Activated CD8-positive, alpha-beta memory T cell treated with anti-CD3 and anti-CD28 coated beads for 36 hours (primary cell): Measurements from ENCODE around the gene G3BP2. TPM values are rescaled to one million over a fixed set of nuclear protein-coding genes. Genes with fewer than 3 reads are reported as not detected.
"Not testable (repeated sequence)": the region's sequence is repeated elsewhere in the genome, so short reads cannot be mapped to it uniquely, and the experiment has no call there.

Experiments used
- CTCF ChIA-PET: fragments of 350-600 bp; sonication (Branson Sonifier 250); formaldehyde crosslinking; loops from one replicate; lab custom pipeline; 2021; ENCODE audit warnings: antibody characterized with exemption; lab: Charles Lee
- POLR2A ChIA-PET: fragments of 350-600 bp; sonication (Branson Sonifier 250); formaldehyde crosslinking; loops from one replicate; lab custom pipeline; 2021; ENCODE audit warnings: antibody characterized with exemption; lab: Charles Lee
- total RNA-seq, 2 experiments: library from RNA; stranded (reverse); gene quantifications; one replicate each; pipeline ENCODE4 v1.2.3, GENCODE V29; 2021

Gene G3BP2
- total RNA-seq, result 100 to 1,000 TPM; 195 to 201 TPM

- POLR2A ChIA-PET, result interaction anchor here (0.6 to 3.1 kb wide), 6 partner anchors 9 to 174 kb away, joined by 3 to 23 read pairs (median 4); partner anchors contain the start of gene USO1
- CTCF ChIA-PET, result interaction anchor here (0.9 kb wide), 1 partner anchor 50 kb away, joined by 3 read pairs; no protein-coding TSS in a partner anchor
These were observed at the start of gene G3BP2 for GRCh38 chr4:75673027-75673958. G3BP2 (minus strand) TSS chr4:75673411; CDS start chr4:75662025, 11,386 bp downstream.

GRCh38 chr4:75722417-75722816, 49.2 kb upstream of the G3BP2 start:
- POLR2A ChIA-PET, result no interaction called here
- CTCF ChIA-PET, result interaction anchor here (1.4 kb wide), 1 partner anchor 50 kb away, joined by 3 read pairs; no protein-coding TSS in a partner anchor

- ChIA-PET POLR2A (no interaction called here), CTCF (interaction anchor here (0.7 kb wide), 1 partner anchor 117 kb away, joined by 3 read pairs; no protein-coding TSS in a partner anchor)
These were observed 45.3 kb upstream of the G3BP2 start for GRCh38 chr4:75718529-75718928.

DNA sequence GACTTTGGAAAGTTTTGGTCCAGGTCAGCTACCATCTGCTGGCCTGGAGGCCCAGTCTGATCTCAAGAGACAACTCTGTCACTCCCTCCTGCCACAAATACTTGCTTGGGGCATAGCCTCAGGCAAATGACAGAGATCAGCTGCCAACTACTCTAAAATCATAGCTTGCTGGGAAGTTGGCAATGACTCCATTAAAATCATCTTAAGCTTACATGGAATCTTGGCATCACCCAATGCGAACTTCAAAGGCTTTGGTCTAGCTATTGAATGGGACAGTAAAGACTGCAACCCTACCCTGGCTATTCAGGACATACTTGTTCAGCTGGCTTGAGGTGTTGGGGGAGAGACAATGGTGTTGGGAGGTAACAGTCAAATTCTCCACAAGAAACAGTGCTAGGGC, 44.2 kb upstream of the G3BP2 start:
- ChIA-PET CTCF (no interaction called here), POLR2A (no interaction called here)

- POLR2A ChIA-PET, result not testable (repeated sequence)
These were observed 42.8 kb upstream of the G3BP2 start for GRCh38 chr4:75716054-75716453.

DNA sequence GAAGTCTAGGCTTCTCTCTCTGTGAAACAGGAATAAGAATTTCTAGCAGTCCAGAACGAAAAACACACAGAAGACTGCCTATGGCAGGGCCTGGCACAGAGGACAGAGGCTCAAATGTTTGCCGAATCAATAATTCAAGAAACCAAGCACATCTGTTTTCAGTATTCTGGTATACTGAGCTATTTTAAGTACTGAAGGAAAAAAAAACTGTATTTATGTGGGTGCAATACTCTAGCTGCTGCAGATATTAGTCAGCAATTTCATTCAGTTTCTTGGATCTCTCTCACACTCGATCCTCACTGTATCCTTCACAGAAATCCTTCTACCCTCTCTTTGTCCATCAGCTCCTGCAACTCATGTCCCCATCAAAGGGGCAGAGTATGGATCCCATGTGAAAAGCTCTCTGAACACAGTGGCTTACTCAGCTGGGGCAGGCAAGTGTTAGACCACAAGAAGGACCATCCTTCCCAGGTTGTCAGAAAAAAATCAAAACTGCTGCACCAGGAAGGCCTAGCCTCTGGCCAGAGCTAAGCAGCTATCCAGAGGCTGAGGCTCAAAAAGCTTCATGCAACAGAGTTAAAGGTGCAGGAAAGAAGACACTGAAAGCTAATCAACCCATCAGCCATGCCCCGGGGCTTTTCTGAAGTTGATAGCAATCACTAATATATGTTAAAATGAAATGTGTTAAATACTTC, 42.0 kb upstream of the G3BP2 start:
- POLR2A ChIA-PET, result no interaction called here

More at GRCh38 chr4:75716054-75716453, 42.8 kb upstream of the G3BP2 start:
- CTCF ChIA-PET, result interaction anchor here (0.6 kb wide), 1 partner anchor 32 kb away, joined by 3 read pairs; no protein-coding TSS in a partner anchor

GRCh38 chr4:75714704-75715103, 41.5 kb upstream of the G3BP2 start:
- ChIA-PET CTCF (no interaction called here), POLR2A (no interaction called here)

More for the DNA sequence above, 42.0 kb upstream of the G3BP2 start:
- CTCF ChIA-PET, result interaction anchor here (0.6 kb wide), 1 partner anchor 31 kb away, joined by 3 read pairs; no protein-coding TSS in a partner anchor

GRCh38 chr4:75714011-75714410, 40.8 kb upstream of the G3BP2 start:
- CTCF ChIA-PET, result no interaction called here
- POLR2A ChIA-PET, result no interaction called here

GRCh38 chr4:75710246-75710645, 37.0 kb upstream of the G3BP2 start:
- ChIA-PET POLR2A (no interaction called here), CTCF (interaction anchor here (0.5 to 1.6 kb wide), 5 partner anchors 11 to 309 kb away, joined by 3 to 5 read pairs (median 4); no protein-coding TSS in a partner anchor)

DNA sequence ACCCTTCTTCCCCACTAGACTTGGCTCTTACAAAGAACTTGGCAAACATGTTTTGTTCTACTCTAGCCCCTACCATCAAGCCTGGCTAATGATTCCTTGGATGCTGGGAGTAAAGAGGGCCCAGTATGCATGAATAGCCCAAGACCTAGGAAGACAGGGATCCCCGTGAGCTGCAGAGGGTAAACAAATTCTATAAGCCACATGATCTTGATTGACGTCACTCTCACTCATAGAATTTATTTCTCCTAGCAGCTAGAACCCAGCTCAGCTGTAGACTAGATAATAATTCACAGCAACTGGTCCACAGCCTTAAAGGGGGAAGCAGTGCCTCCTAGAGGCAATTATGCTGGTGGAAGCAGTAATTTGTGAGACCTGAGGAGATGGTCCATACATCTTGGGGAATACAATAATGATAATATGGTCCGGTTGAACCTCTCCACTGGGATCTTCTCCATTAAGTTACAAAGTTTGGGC, 35.0 kb upstream of the G3BP2 start:
- POLR2A ChIA-PET, result interaction anchor here (1.3 kb wide), 1 partner anchor 16 kb away, joined by 4 read pairs; the partner anchor contains the start of gene USO1

DNA sequence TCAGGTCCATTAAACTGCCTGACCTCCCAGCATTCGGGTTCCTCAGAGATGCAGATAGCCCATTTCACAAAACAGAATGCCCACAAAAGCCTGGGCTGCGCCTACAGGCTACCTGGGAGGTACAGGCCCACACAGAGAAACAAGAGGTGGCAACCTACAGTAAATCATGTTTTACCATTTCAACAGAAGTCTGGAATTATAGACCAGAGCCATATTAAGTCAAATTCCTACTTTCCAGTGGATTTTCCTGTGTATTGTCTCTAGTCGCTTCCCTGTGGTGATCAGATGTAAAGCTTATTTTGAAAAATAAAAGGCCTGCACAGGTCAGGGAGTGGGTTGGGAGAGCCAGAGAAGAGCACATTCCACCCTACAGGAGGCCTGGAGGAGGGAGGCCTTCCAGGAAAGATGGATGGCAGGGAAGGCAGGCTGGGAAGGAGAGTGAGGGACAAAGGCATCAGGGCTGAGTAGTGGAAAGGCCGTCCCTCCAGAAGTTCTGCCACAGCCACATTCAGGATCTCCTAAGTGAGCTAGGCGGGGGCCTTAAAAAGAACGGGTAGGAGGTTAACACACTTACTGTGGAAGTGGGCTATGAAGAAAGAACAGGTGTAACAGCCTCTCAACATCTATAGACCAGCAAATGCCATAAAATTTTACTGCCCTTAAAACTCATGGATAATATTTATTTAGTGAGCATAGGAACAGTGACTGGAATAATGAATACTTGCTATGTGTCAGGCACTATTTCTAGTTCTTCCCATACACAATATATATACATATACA, 32.2 kb upstream of the G3BP2 start:
- ChIA-PET CTCF (interaction anchor here (0.6 kb wide), 1 partner anchor 128 kb away, joined by 3 read pairs; no protein-coding TSS in a partner anchor), POLR2A (no interaction called here)

More for the DNA sequence above, 35.0 kb upstream of the G3BP2 start:
- CTCF ChIA-PET, result interaction anchor here (0.9 to 1.6 kb wide), 2 partner anchors 25 to 53 kb away, joined by 4 read pairs; no protein-coding TSS in a partner anchor

- ChIA-PET POLR2A (no interaction called here), CTCF (interaction anchor here (1.2 kb wide), 1 partner anchor 21 kb away, joined by 4 read pairs; no protein-coding TSS in a partner anchor)
These were observed 29.8 kb upstream of the G3BP2 start for GRCh38 chr4:75702919-75703411.

DNA sequence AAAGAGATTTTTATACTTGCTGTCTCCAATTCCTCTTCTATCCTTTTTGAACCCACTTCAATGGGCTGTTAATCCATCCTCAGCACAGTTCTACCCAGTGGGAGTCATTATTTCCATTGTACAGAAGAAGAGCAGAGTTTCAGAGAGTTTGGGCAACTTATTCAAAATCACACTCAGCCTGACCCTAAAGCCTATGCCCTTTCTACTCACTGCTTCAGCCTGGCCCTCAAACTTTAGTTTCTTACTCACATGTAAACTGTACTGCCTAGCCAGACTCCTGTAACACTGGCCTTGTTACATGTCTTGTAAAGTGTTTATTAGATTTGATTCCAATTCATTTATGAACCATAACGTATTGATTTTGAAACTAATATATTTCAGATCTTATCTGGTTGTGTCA, 26.1 kb upstream of the G3BP2 start:
- ChIA-PET CTCF (interaction anchor here (0.6 kb wide), 1 partner anchor 18 kb away, joined by 6 read pairs; no protein-coding TSS in a partner anchor), POLR2A (no interaction called here)

DNA sequence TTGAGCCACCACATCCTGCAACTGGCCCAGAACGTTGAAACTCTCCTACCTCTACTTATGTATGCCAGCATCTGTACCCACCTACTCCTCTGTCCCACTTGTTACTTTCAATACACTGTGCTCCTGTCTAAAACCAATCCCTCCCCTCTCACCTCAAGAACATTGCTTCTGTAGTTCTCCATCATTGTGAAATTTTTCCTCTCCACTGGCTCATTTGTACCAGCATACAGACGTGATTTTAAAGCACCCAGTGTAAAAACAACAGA, 25.7 kb upstream of the G3BP2 start:
- ChIA-PET POLR2A (no interaction called here), CTCF (interaction anchor here (0.6 kb wide), 1 partner anchor 17 kb away, joined by 6 read pairs; no protein-coding TSS in a partner anchor)

GRCh38 chr4:75698162-75698962, 25.2 kb upstream of the G3BP2 start:
- ChIA-PET POLR2A (no interaction called here), CTCF (interaction anchor here (0.6 kb wide), 1 partner anchor 17 kb away, joined by 6 read pairs; no protein-coding TSS in a partner anchor)

- POLR2A ChIA-PET, result no interaction called here
- CTCF ChIA-PET, result no interaction called here
These were observed 23.4 kb upstream of the G3BP2 start for GRCh38 chr4:75696581-75696980.

DNA sequence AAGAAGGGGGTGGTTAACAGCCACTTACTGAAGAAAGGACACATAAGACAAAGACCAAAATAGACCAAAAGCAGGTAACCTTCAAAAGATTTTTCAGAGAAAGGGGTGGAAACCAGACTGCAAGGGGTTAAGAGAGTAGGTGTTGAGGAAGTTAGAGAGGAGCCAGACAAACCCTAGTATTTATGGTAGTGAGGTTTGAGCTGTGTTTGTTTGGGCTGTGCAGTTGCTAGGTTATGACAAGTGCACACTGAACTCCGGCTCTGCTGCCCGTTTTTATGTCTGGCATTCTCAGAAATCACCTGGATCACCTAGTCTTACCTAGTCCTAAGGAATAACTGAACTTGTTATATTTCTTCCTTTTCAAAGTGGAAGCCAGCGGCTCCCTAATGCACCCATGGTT, 22.9 kb upstream of the G3BP2 start:
- ChIA-PET CTCF (no interaction called here), POLR2A (no interaction called here)

DNA sequence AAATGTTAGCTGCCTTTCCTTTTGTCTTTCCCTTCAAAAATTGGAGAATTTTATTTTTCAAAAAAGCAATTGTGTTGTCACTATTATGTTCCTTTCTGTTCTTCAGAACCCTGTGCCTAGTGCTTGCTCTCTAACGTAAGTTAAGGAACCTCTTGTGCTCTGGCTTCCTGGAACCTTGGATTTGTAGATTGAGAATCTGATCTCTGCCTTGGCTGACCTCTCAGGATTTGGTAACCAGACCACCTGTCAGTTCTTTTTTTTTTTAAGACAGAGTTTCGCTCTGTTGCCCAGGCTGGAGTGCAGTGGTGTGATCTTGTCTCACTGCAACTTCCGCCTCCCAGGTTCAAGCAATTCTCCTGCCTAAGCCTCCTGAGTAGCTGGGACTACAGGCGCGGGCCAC, 18.9 kb upstream of the G3BP2 start:
- CTCF ChIA-PET, POLR2A ChIA-PET: not testable (repeated sequence)
